Cardiac fibroblast (primary cell): ENCODE measurements around the gene PHF13.

Experiments
- DNase-seq, 2 donors: peaks; one replicate each; pipeline versions ENCODE4 v3.0.0 to v3.0.0-alpha.2; 2010; ENCODE audit warnings: low read depth in 2 of 2
- H3K4me3 ChIP-seq, 2 donors: replicated peaks in 1 of 2; 1 replicate in 1 of 2; 2 replicates in 1 of 2; pipeline ENCODE4 v1.5.1; 2011; ENCODE audit warnings: low read depth in 2 of 2, low read length in 2 of 2, mild to moderate bottlenecking in 2 of 2, moderate library complexity in 1 of 2
- CTCF ChIP-seq: IDR thresholded peaks from one replicate; pipeline ENCODE4 v1.5.1; 2011; ENCODE audit warnings: low read depth, mild to moderate bottlenecking, low read length, inconsistent platforms

PHF13 gene

GRCh38 chr1:6624710-6625583 lies 11.4 kb downstream of the PHF13 start, which contains the start of gene THAP3:
Gene THAP3 (plus strand): TSS chr1:6624868. CDS start chr1:6625219, 351 bp downstream.
- peak within 1 kb of the TSS; percentile 69 to 73 for H3K4me3 ChIP-seq
- DNase-seq = peak; percentile 90 to 92
- no peak for TF ChIP-seq CTCF

DNA sequence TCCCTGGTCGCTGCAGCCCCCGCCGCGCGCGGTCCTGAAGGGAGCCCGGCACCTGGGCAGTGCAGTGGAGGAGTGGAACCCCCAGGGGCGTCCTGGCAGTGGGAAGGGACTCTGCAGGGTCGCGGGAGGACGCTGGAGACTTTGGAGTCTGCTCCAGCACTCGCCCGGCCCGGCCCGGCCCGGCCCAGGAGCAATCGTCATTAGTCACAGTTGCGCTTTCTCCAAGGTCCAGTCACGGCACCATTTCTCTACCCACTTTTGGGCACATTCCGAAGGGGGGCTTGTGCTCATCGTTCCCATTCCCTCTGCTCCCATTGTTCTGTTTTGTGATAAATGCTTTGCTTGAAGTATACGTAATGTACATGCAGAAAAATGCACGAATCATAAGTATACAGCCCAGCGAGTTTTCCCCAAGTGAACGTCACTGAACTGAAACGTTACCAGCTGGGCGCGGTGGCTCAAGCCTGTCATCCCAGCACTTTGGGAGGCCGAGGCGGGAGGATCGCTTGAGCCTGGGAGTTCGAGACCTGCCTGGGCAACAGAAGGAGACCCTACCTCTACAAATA lies 12.1 kb downstream of the PHF13 start:
- DNase-seq = peak; percentile 50 to 81
- H3K4me3 ChIP-seq = peak overlapping the region; percentile 69 to 73
- TF ChIP-seq CTCF = no peak

DNA sequence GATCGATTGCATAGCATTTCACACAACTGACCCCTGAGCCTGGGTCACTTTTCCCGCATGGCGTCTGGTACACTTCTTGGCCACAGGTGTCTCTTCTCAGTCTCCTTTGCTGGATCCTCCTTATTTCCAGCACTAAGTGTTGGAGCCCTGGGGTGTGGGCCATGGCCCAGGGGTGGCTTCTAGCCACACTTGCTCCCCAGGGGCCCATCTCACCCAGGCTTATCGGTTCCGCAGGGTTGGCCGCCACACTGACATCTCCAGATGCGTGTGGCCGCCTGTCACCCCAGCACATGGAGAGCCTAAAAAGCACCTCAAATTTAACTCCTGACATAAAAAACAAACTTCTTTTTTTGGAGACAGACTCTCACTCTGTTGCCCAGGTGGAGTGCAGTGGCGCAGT lies 13.5 kb downstream of the PHF13 start:
- no peak overlapping the region for H3K4me3 ChIP-seq
- TF ChIP-seq CTCF = no peak
- DNase-seq = no peak

- no peak for TF ChIP-seq CTCF
- no peak overlapping the region for H3K4me3 ChIP-seq
- no peak for DNase-seq
Measured at GRCh38 chr1:6627841-6628545, 14.5 kb downstream of the PHF13 start.

- no peak for TF ChIP-seq CTCF
- H3K4me3 ChIP-seq = no peak overlapping the region
- no peak for DNase-seq
Measured at GRCh38 chr1:6628971-6629479, 15.5 kb downstream of the PHF13 start.

DNA sequence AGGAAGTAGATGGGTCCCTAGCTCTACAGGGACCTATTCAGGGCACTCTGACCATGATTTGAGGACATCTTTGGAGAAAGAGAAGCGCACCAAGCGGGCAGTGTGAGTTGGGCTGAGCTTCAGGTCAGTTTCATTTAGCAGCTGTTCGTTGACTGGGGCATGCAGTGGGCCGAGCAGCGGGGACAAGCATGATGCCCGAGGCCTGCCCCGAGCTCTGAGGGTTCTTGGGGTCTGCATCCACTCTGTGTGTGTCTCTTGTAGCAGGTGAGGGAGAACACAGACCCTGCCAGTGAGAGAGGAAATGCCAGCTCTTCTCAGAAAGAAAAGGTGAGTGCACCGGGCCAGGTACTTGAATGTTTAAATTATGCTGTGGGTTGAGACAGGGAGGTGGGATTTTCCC lies 16.5 kb downstream of the PHF13 start:
- H3K4me3 ChIP-seq = no peak overlapping the region
- no peak for DNase-seq
- no peak for TF ChIP-seq CTCF
